GM18873 (cell line): ENCODE measurements around the gene MTTP.
"Not testable (repeated sequence)": the region's sequence is repeated elsewhere in the genome, so short reads cannot be mapped to it uniquely, and the experiment has no call there.

ENCODE experiments used
- ATAC-seq: cut with Tn5 transposase; IDR thresholded peaks from one replicate; pipeline ENCODE4 v1.9.1; 2021; ENCODE audit warnings: mild to moderate bottlenecking, moderate library complexity, moderate number of reproducible peaks; ENCODE audit not compliant: unreplicated experiment, low FRiP score

MTTP gene

GRCh38 chr4:99574530-99575324, at the start of gene MTTP:
Gene MTTP, plus strand, starts transcription at chr4:99574824. Its CDS starts 86 bp downstream, at chr4:99574910.
- peak; percentile 81 for ATAC-seq

GRCh38 chr4:99529228-99529627, 45.4 kb upstream of the MTTP start:
- no peak for ATAC-seq

DNA sequence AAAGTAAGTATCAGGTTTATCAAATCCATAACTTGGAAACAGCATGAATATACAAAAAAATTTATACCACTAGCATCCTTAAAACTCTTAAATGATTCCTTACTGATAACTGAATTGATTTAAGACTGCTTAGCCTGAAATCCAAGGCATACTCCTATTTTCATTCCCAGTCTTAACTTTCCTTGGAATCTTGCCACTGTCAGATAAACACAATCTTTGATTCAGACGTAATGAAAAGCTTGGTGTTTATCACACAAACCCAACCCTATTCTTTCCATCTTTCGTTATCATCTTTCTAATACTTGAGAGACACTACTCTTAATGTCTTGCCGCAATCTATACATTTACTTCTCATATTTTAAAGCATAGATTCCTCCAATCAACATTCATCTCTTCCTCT, 44.7 kb upstream of the MTTP start:
- ATAC-seq, result no peak

DNA sequence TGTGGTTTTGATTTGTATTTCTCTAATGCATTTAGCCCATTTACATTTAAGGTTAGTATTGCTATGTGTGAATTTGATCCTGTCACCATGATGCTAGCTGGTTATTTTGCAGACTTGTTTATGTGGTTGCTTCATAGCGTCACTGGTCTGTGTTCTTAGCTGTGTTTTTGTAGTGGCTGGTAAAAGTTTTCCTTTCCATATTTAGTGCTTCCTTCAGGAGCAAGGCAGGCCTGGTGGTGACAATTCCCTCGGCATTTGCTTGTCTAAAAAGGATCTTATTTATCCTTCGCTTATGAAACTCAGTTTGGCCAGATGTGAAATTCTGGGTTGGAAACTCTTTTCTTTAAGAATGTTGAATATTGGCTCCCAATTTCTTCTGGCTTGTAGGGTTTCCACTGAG, 39.9 kb upstream of the MTTP start:
- ATAC-seq, result not testable (repeated sequence)

DNA sequence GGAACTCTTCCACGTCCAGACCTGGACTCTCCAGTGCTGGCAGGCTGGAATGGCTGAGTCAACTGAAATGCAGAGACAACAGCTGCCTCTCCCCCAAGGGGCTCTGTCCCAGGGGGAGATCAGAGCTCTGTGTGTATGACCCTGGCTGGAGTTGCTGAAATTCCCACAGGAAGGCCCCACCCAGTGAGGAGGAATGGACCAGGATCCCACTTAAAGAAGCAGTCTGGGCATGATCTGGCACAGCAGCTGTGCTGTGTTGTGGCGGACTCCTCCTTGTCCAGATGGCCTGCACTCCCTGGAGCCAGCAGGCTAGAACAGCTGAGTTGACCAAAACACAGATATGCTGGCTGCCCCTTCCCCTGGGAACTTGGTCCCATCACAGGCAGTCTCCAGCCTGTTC, 38.4 kb upstream of the MTTP start:
- no peak for ATAC-seq

DNA sequence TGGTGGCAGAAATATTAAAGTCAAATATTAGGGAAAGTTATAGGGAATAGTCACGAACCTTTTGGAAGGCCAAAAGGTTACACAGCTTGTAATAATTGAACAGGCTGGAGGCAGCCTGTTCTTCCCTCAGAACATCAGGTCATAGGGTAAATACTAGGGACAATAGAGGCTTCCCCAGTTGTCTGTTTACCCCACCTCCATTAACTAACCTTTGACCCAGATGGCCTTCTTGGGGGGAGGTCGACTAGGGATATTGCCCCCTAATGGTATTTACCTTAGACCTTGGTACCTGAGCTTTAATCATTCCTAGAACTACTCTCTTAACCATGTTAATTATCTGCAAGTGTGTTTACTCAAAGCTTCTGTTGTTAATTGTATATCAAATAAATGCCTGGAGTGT, 37.8 kb upstream of the MTTP start:
- no peak for ATAC-seq

DNA sequence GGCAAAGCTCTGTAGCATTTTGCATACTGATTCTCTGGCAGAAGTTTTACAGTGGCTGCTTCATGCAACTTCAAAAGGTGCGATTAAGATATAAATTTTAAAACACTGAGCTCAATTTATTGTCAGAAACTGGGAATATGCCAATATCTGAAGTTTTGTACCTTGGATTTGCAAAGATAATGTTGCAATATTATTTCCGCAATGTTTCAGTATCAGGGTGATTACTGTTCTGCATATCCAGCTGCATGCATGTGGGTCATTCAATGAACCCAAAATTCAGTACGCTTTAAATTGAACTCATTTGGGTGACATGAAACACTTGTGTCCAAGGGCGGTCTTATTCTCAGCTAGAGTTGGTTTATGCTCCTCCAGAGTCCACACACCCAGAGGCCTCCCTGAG, 37.0 kb upstream of the MTTP start:
- ATAC-seq, result no peak

DNA sequence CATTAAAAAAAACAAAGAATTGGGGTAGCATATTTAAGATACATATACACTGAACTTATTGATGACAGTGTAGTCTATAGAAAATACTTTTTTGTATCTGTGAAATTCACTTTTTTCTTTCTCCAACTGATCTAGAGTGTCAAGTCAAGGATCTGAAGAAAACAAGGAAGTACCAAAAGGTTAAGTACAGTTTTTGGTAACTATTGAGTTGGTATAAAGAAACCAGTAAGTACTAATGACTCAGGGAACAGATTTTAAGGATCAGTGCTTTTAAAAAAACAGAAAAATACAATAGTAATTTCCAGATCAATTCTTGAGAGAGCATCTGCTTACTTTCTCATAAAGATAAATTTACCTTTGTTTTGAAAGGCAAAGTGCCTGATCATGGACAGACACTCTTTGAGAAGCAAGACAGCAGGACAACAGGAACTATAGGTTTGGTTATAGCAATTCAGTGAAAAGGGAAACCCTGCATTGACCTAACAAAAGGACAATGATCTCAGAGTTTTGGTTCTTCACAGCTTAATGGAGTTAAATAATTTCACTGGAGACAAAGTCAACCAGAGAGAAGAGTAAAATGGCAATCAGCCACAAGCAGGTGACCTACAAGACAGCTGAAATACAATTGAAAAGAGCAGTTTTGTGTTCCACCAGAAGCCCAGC, 34.2 kb upstream of the MTTP start:
- no peak for ATAC-seq

- ATAC-seq, result no peak
Observed at GRCh38 chr4:99552872-99553271, 21.8 kb upstream of the MTTP start.

DNA sequence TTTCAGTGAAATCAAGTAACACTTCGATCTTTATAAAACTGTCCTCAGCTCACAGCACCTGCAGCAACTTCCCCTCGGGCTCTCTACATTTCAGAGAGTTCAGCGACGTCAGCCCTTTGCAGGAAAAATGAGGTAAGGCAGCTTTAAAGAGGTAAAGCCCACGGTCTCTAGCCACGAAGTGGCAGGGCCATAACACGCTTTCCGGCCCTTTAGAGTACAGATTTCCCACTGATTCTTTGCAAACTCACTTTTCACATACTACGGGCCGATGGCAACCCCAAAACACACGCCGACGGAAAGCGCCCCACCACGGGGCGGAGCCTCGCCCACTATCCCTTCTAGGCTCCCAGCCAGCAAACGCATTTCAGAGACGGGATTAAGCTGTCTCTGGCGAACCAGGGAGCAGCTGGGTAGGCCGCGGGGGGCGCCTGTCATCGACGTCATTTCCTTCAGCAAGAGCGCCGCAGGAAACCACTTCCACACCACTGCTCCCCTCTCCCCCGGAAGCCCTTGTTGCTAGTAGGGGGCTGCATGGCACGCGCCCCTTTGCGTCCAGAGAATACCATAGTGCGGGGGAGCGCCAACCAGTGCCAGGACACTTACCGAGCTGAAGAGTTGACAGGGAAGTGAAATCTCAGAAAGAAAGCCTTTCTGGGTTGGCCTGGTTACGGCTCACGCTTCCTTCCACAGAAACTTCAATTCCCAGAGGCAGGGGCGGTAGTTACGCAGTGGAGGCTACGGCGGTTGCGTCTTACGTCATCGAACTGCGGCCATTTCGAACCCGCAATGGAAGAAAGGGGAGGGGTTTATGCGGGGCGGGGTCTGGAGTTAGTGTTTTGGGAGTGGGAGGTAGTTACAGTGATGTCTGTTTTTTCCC, 11.1 kb upstream of the MTTP start, which contains the start of gene TRMT10A:
TRMT10A (minus strand) TSS at position 730 of the 877 bp plus-strand sequence. CDS start 4,701 bp downstream, outside the sequence.
- ATAC-seq, result peak; percentile 91

- no peak for ATAC-seq
Observed at GRCh38 chr4:99564921-99565320, 9.7 kb upstream of the MTTP start.

DNA sequence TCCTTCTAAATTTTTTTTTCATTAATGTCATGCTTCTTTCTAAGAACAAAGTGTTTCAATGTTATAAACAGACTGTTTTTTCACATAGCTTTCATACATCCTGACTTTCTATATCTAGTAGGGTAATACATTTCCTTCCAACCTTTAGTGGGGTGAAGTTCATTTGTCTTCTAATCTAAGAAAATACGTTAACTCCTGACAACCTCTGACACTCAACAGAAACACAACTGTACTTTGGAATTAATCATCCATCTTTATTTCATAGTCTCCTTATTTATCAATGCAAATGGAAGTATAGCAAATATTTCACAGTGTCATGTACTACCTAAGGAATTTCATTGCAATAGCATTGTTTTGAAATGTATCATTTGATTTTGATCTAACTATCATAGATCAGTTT, 2.7 kb upstream of the MTTP start:
- no peak for ATAC-seq

GRCh38 chr4:99572527-99573240, 1.9 kb upstream of the MTTP start:
- no peak for ATAC-seq

GRCh38 chr4:99573735-99574368, 772 bp upstream of the MTTP start:
- ATAC-seq, result no peak

DNA sequence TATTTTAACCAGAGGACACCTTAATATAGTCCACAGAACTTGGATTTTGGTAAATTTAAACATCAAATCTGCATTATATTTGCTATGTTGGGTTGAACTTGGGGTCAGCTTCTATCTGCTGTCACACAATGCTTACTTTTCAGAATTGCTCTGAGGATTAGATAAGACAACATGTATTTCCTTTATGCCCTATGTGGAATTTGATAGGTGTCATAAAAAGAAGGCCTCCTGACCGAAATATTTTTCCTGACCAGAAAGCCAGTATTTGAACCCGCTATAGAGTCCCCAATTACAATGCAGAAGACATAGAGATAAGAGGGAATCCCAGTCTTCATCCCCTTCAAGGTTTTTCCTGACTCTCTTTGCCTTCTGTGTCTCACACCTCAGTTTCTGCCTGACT, 4.1 kb downstream of the MTTP start:
- ATAC-seq, result no peak

DNA sequence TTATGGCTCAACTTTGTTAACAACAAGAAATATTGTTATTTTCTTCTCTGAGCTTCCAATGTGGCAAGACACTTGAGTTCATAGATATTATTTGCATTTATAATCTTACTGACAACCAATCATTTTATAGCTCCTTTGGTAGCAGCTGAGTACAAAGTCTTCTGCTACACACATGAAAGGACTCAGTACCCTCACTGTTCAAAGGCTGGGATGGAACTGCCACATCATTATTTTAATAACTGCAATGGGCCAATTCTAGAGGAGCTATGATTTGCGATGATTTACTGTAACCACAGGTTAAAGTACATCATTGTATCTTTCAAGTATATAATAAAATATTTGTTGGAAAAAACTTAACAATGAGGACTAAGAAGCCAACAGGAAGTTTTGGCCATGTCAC, 10.9 kb downstream of the MTTP start:
- ATAC-seq, result no peak

- no peak for ATAC-seq
Observed at GRCh38 chr4:99586322-99586721, 11.7 kb downstream of the MTTP start.

GRCh38 chr4:99586797-99587196, 12.2 kb downstream of the MTTP start:
- ATAC-seq, result no peak

- no peak for ATAC-seq
Observed at GRCh38 chr4:99587309-99587708, 12.7 kb downstream of the MTTP start.

- no peak for ATAC-seq
Observed at GRCh38 chr4:99587803-99588202, 13.2 kb downstream of the MTTP start.
